K562 (cell line): ENCODE measurements around the gene ZSCAN21. TPM values are rescaled to one million over a fixed set of nuclear protein-coding genes. Genes with fewer than 3 reads are reported as not detected.

Source experiments
- BRF2 ChIP-seq: IDR thresholded peaks from 3 replicates; pipeline ENCODE4 v1.6.1; 2011; ENCODE audit warnings: borderline replicate concordance, mild to moderate bottlenecking; ENCODE audit not compliant: insufficient read length, insufficient read depth
- CREM ChIP-seq: IDR thresholded peaks from 2 replicates; pipeline ENCODE4 v1.6.1; 2014; ENCODE audit warnings: antibody characterized with exemption, low read depth
- EZH2 ChIP-seq: IDR thresholded peaks from 2 replicates; pipeline ENCODE4 v1.6.1; 2012; ENCODE audit warnings: low read depth, mild to moderate bottlenecking, inconsistent platforms, low read length, borderline replicate concordance
- GATAD2A ChIP-seq: fragments of 450-650 bp; IDR thresholded peaks from 2 replicates; pipeline ENCODE4 v1.6.1; 2017
- GTF2B ChIP-seq: IDR thresholded peaks from 2 replicates; pipeline ENCODE4 v1.6.1; 2011; ENCODE audit not compliant: insufficient read length; ENCODE audit errors: extremely low read depth
- HDAC2 ChIP-seq: fragments of 450-650 bp; IDR thresholded peaks from 2 replicates; pipeline ENCODE4 v1.6.1; 2016; ENCODE audit warnings: mild to moderate bottlenecking
- HEY1 ChIP-seq: fragments of 250-450 bp; sonication (Bioruptor Pico); IDR thresholded peaks from 2 replicates; pipeline ENCODE4 v1.5.0; 2020; ENCODE audit warnings: mild to moderate bottlenecking, moderate library complexity, borderline replicate concordance
- HMGXB4 ChIP-seq: sonication (generic); formaldehyde crosslinking; IDR thresholded peaks from 2 replicates; pipeline ENCODE4 v1.8.1; 2023; ENCODE audit warnings: mild to moderate bottlenecking, missing genetic modification reagents
- JUN ChIP-seq, 2 experiments: sonication (generic) in 1 of 2; formaldehyde crosslinking in 1 of 2; IDR thresholded peaks; 2 replicates each; pipeline versions ENCODE4 v1.6.1 to v1.8.0; 2012 to 2022; ENCODE audit warnings: borderline replicate concordance in 2 of 2, mild to moderate bottlenecking in 2 of 2, improper control_type of control experiment in 1 of 2, low read depth in 1 of 2, low read length in 1 of 2, missing genetic modification reagents in 1 of 2
- MIER1 ChIP-seq: fragments of 450-650 bp; IDR thresholded peaks from 2 replicates; pipeline ENCODE4 v1.6.1; 2016; ENCODE audit warnings: antibody characterized with exemption, mild to moderate bottlenecking, low read depth
- NR2C1 ChIP-seq, 2 experiments: fragments of 450-650 bp; IDR thresholded peaks; 2 replicates each; pipeline ENCODE4 v1.6.1; 2017; ENCODE audit warnings: mild to moderate bottlenecking in 2 of 2, antibody characterized with exemption in 1 of 2, inconsistent platforms in 1 of 2, missing compliant biosample characterization in 1 of 2, missing genetic modification characterization in 1 of 2
- POLR2AphosphoS2 ChIP-seq: IDR thresholded peaks from 2 replicates; pipeline ENCODE4 v1.6.1; 2012; ENCODE audit warnings: low read length, improper control_type of control experiment
- PTTG1 ChIP-seq: fragments of 450-650 bp; IDR thresholded peaks from 2 replicates; pipeline ENCODE4 v1.6.1; 2016; ENCODE audit warnings: low read depth, mild to moderate bottlenecking, missing genetic modification characterization, missing compliant biosample characterization
- RBM15 ChIP-seq: fragments of 200-400 bp; formaldehyde crosslinking; IDR thresholded peaks from 2 replicates; pipeline ENCODE4 v1.6.1; 2018; ENCODE audit warnings: mild to moderate bottlenecking, low read length, moderate library complexity; ENCODE audit not compliant: insufficient read depth
- RNF219 ChIP-seq: fragments of 250-450 bp; sonication (Bioruptor Pico); IDR thresholded peaks from 2 replicates; pipeline ENCODE4 v1.5.0; 2022; ENCODE audit warnings: mild to moderate bottlenecking
- SAFB2 ChIP-seq: fragments of 200-400 bp; formaldehyde crosslinking; IDR thresholded peaks from 2 replicates; pipeline ENCODE4 v1.6.1; 2018; ENCODE audit warnings: borderline replicate concordance, low read length, low read depth, moderate library complexity; ENCODE audit not compliant: severe bottlenecking
- SLC30A9 ChIP-seq: fragments of 250-450 bp; sonication (Bioruptor Pico); IDR thresholded peaks from 2 replicates; pipeline ENCODE4 v1.8.0; 2022; ENCODE audit warnings: mild to moderate bottlenecking, moderate library complexity
- STAG1 ChIP-seq: sonication (generic); formaldehyde crosslinking; IDR thresholded peaks from 2 replicates; pipeline ENCODE4 v1.5.0; 2020; ENCODE audit warnings: missing genetic modification reagents, borderline replicate concordance
- TARDBP ChIP-seq: fragments of 450-650 bp; IDR thresholded peaks from 2 replicates; pipeline ENCODE4 v1.6.1; 2016
- ZNF212 ChIP-seq: fragments of 450-650 bp; formaldehyde crosslinking; IDR thresholded peaks from 2 replicates; pipeline ENCODE4 v1.4.0; 2020; ENCODE audit warnings: mild to moderate bottlenecking
- ZNF282 ChIP-seq: sonication (generic); formaldehyde crosslinking; IDR thresholded peaks from 2 replicates; pipeline ENCODE4 v1.8.1; 2023; ENCODE audit warnings: missing genetic modification reagents
- ZNF551 ChIP-seq: fragments of 250-450 bp; sonication (Bioruptor Pico); IDR thresholded peaks from 2 replicates; pipeline ENCODE4 v1.5.0; 2021; ENCODE audit warnings: mild to moderate bottlenecking, moderate library complexity
- ZNF75A ChIP-seq: fragments of 450-650 bp; formaldehyde crosslinking; IDR thresholded peaks from 2 replicates; pipeline ENCODE4 v1.4.0; 2020; ENCODE audit warnings: mild to moderate bottlenecking
- polyA plus RNA-seq, 8 experiments: library from polyadenylated mRNA; depleted of rRNA in 4 of 8; stranded (reverse) in 5 of 8; unstranded in 3 of 8; fragments of >200 nt; fragmentation: Nextera tagmentation in 2 of 8; fragmentation: Illumina TruSeq in 1 of 8; extraction: Ambion mirVana in 2 of 8; extraction: Trizol in 1 of 8; gene quantifications; 2 replicates each; pipeline versions ENCODE4 v1.2.1 to v1.2.3, GENCODE V29; 2011 to 2014; ENCODE audit warnings: inconsistent platforms in 1 of 8, missing spikeins in 1 of 8
- total RNA-seq, 7 experiments: library from RNA; depleted of rRNA in 6 of 7; stranded (reverse); fragments of >200 nt in 6 of 7; fragmentation: Illumina TruSeq in 2 of 7; extraction: Trizol in 2 of 7; gene quantifications; 2 replicates each; pipeline versions ENCODE4 v1.2.1 to v1.2.3, GENCODE V29; 2011 to 2021; ENCODE audit warnings: low replicate concordance in 1 of 7

The ZSCAN21 gene
- total and polyA plus RNA-seq, 9 of the 15 experiments (the other 6 are each of a cell fraction or from before 2014, with no cell fraction given): 5.9 to 15.5 (median 13.2) TPM

GRCh38 chr7:100081535-100082102, 32.0 kb downstream of the ZSCAN21 start, which contains the start of gene ZNF3 (continued):
- TF ChIP-seq PTTG1 (no peak), RBM15 (no peak), HMGXB4 (peak; percentile 94; the same call in 1 of the 2 replicates), SAFB2 (no peak), BRF2 (no peak), TARDBP (peak; percentile 84), ZNF551 (CRISPR knock-in tag) (no peak), ZNF75A (CRISPR knock-in tag) (no peak), EZH2 (no peak), SLC30A9 (CRISPR knock-in tag) (no peak), ZNF212 (no peak), STAG1 (peak; percentile 48; the same call in 1 of the 2 replicates), NR2C1 (IDR thresholded peaks at IDR 0.05) (peak; percentile 100), NR2C1 (tag; IDR thresholded peaks at IDR 0.05) (peak; percentile 100), RNF219 (no peak), ZNF282 (no peak), GTF2B (no peak), MIER1 (no peak), POLR2AphosphoS2 (peak; percentile 98), GATAD2A (no peak; the same call in 1 of the 2 replicates), HDAC2 (peak; percentile 17; the same call in 1 of the 2 replicates), CREM (peak; percentile 96), JUN (IDR thresholded peaks at IDR 0.05; ENCODE audit: borderline replicate concordance, low read depth, low read length) (peak; percentile 92; the same call in 1 of the 2 replicates), JUN (CRISPR knock-in tag; IDR thresholded peaks at IDR 0.05; ENCODE audit: borderline replicate concordance) (peak; percentile 46; the same call in 1 of the 2 replicates), HEY1 (CRISPR knock-in tag) (no peak)
